Muscle layer of colon (tissue), 2 donors: ENCODE measurements around the gene ERC1.

ENCODE experiments used
- H3K27ac ChIP-seq: one replicate; pipeline ENCODE4 v1.7.0; 2013; ENCODE audit warnings: low read depth, mild to moderate bottlenecking, low read length, moderate library complexity
- H3K27me3 ChIP-seq, 2 donors: one replicate each; pipeline ENCODE4 v1.7.0; 2013; ENCODE audit warnings: low read length in 2 of 2, mild to moderate bottlenecking in 2 of 2; ENCODE audit not compliant: insufficient read depth in 2 of 2, control insufficient read depth in 1 of 2
- H3K36me3 ChIP-seq: one replicate; pipeline ENCODE4 v1.7.0; 2013; ENCODE audit warnings: mild to moderate bottlenecking, low read length; ENCODE audit not compliant: insufficient read depth
- H3K4me1 ChIP-seq: one replicate; pipeline ENCODE4 v1.7.0; 2013; ENCODE audit warnings: mild to moderate bottlenecking, low read length; ENCODE audit not compliant: insufficient read depth
- H3K4me3 ChIP-seq, 2 donors: one replicate each; pipeline ENCODE4 v1.7.0; 2013; ENCODE audit warnings: low read length in 2 of 2, low read depth in 1 of 2, mild to moderate bottlenecking in 1 of 2, moderate library complexity in 1 of 2
- H3K9ac ChIP-seq: one replicate; pipeline ENCODE4 v1.7.0; 2013; ENCODE audit warnings: low read length
- H3K9me3 ChIP-seq: one replicate; pipeline ENCODE4 v1.7.0; 2013; ENCODE audit warnings: mild to moderate bottlenecking, low read length
- donor health status: abdominal sarcoma.
- donor health status: Adenocarcinoma of cecum.

ERC1 gene

GRCh38 chr12:1470051-1470450 is 479.0 kb downstream of the ERC1 start:
- no peaks in the 10 kb centered on the region for H3K36me3 ChIP-seq
- no peak overlapping the region for H3K27ac ChIP-seq
- H3K9ac ChIP-seq, result no peak overlapping the region
- H3K9me3 ChIP-seq, result no peaks in the 10 kb centered on the region
- no peaks in the 10 kb centered on the region for H3K27me3 ChIP-seq
- peaks cover 21% of the 10 kb centered on the region for H3K4me1 ChIP-seq
- no peak overlapping the region for H3K4me3 ChIP-seq

- H3K4me3 ChIP-seq, result no peak overlapping the region
- no peaks in the 10 kb centered on the region for H3K36me3 ChIP-seq
- no peak overlapping the region for H3K9ac ChIP-seq
- peaks cover 25% of the 10 kb centered on the region for H3K4me1 ChIP-seq
- no peaks in the 10 kb centered on the region for H3K27me3 ChIP-seq
- no peaks in the 10 kb centered on the region for H3K9me3 ChIP-seq
- H3K27ac ChIP-seq, result no peak overlapping the region
Observed at GRCh38 chr12:1471224-1471623, 480.2 kb downstream of the ERC1 start.

GRCh38 chr12:1473418-1473817 is 482.4 kb downstream of the ERC1 start:
- Histone ChIP-seq H3K4me1 (peaks cover 25% of the 10 kb centered on the region), H3K9ac (no peak overlapping the region), H3K4me3 (no peak overlapping the region), H3K36me3 (no peaks in the 10 kb centered on the region), H3K27ac (no peak overlapping the region), H3K9me3 (no peaks in the 10 kb centered on the region), H3K27me3 (no peaks in the 10 kb centered on the region)

- no peaks in the 10 kb centered on the region for H3K9me3 ChIP-seq
- H3K27me3 ChIP-seq, result no peaks in the 10 kb centered on the region
- peak overlapping the region in 1 of 2 donors; percentile 1 for H3K4me3 ChIP-seq
- no peak overlapping the region for H3K9ac ChIP-seq
- H3K27ac ChIP-seq, result peak overlapping the region; percentile 37
- peaks cover 25% of the 10 kb centered on the region for H3K4me1 ChIP-seq
- H3K36me3 ChIP-seq, result no peaks in the 10 kb centered on the region
Observed at GRCh38 chr12:1474041-1474573, 483.1 kb downstream of the ERC1 start.

- Histone ChIP-seq H3K36me3 (no peaks in the 10 kb centered on the region), H3K9me3 (no peaks in the 10 kb centered on the region), H3K9ac (no peak overlapping the region), H3K4me3 (peak overlapping the region in 1 of 2 donors; percentile 1), H3K27ac (peak overlapping the region; percentile 37), H3K4me1 (peaks cover 25% of the 10 kb centered on the region), H3K27me3 (no peaks in the 10 kb centered on the region)
Observed at GRCh38 chr12:1474574-1475153, 483.6 kb downstream of the ERC1 start.

GRCh38 chr12:1479645-1480044 is 488.6 kb downstream of the ERC1 start:
- Histone ChIP-seq H3K27ac (no peak overlapping the region), H3K27me3 (no peaks in the 10 kb centered on the region), H3K36me3 (no peaks in the 10 kb centered on the region), H3K9me3 (no peaks in the 10 kb centered on the region), H3K4me1 (peaks cover 7% of the 10 kb centered on the region), H3K9ac (no peak overlapping the region), H3K4me3 (no peak overlapping the region)

GRCh38 chr12:1481326-1481725 is 490.3 kb downstream of the ERC1 start:
- Histone ChIP-seq H3K9me3 (no peaks in the 10 kb centered on the region), H3K27me3 (no peaks in the 10 kb centered on the region), H3K4me1 (no peaks in the 10 kb centered on the region), H3K4me3 (no peak overlapping the region), H3K9ac (no peak overlapping the region), H3K36me3 (no peaks in the 10 kb centered on the region), H3K27ac (no peak overlapping the region)

GRCh38 chr12:1481906-1482305 is 490.9 kb downstream of the ERC1 start:
- no peaks in the 10 kb centered on the region for H3K27me3 ChIP-seq
- no peak overlapping the region for H3K27ac ChIP-seq

GRCh38 chr12:1488908-1489381 is 497.9 kb downstream of the ERC1 start:
- no peak overlapping the region for H3K27ac ChIP-seq
- no peaks in the 10 kb centered on the region for H3K4me1 ChIP-seq
- H3K9me3 ChIP-seq, result no peaks in the 10 kb centered on the region
- no peak overlapping the region for H3K9ac ChIP-seq
- H3K36me3 ChIP-seq, result peaks cover 26% of the 10 kb centered on the region
- no peak overlapping the region for H3K4me3 ChIP-seq
- H3K27me3 ChIP-seq, result no peaks in the 10 kb centered on the region

More at GRCh38 chr12:1481906-1482305, 490.9 kb downstream of the ERC1 start:
- Histone ChIP-seq H3K9me3 (no peaks in the 10 kb centered on the region), H3K9ac (no peak overlapping the region), H3K36me3 (no peaks in the 10 kb centered on the region), H3K4me1 (no peaks in the 10 kb centered on the region), H3K4me3 (no peak overlapping the region)

- Histone ChIP-seq H3K4me3 (no peak overlapping the region), H3K9me3 (no peaks in the 10 kb centered on the region), H3K36me3 (peaks cover 26% of the 10 kb centered on the region), H3K4me1 (peaks cover 8% of the 10 kb centered on the region), H3K27ac (no peak overlapping the region), H3K9ac (no peak overlapping the region), H3K27me3 (no peaks in the 10 kb centered on the region)
Observed at GRCh38 chr12:1491983-1492697, 501.1 kb downstream of the ERC1 start.

- no peaks in the 10 kb centered on the region for H3K27me3 ChIP-seq
- no peak overlapping the region for H3K4me3 ChIP-seq
- H3K36me3 ChIP-seq, result peaks cover 26% of the 10 kb centered on the region
- H3K9me3 ChIP-seq, result no peaks in the 10 kb centered on the region
- H3K4me1 ChIP-seq, result peaks cover 9% of the 10 kb centered on the region
- H3K27ac ChIP-seq, result no peak overlapping the region
- H3K9ac ChIP-seq, result no peak overlapping the region
Observed at GRCh38 chr12:1493781-1494565, 502.9 kb downstream of the ERC1 start.
